SK-N-DZ (cell line): Measurements from ENCODE around the gene APBB1IP. TPM values are rescaled to one million over a fixed set of nuclear protein-coding genes. Genes with fewer than 3 reads are reported as not detected.
"Not testable (repeated sequence)": the region's sequence is repeated elsewhere in the genome, so short reads cannot be mapped to it uniquely, and the experiment has no call there.

Experiments used
- DNase-seq: peaks from one replicate; pipeline ENCODE4 v3.0.0-alpha.2; 2015; ENCODE audit warnings: low spot score
- polyA plus RNA-seq, 2 experiments: library from polyadenylated mRNA; depleted of rRNA; stranded (reverse); fragments of >200 nt; gene quantifications; 2 replicates each; pipeline ENCODE4 v1.2.3, GENCODE V29; 2014

The APBB1IP gene, protein sequence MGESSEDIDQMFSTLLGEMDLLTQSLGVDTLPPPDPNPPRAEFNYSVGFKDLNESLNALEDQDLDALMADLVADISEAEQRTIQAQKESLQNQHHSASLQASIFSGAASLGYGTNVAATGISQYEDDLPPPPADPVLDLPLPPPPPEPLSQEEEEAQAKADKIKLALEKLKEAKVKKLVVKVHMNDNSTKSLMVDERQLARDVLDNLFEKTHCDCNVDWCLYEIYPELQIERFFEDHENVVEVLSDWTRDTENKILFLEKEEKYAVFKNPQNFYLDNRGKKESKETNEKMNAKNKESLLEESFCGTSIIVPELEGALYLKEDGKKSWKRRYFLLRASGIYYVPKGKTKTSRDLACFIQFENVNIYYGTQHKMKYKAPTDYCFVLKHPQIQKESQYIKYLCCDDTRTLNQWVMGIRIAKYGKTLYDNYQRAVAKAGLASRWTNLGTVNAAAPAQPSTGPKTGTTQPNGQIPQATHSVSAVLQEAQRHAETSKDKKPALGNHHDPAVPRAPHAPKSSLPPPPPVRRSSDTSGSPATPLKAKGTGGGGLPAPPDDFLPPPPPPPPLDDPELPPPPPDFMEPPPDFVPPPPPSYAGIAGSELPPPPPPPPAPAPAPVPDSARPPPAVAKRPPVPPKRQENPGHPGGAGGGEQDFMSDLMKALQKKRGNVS
- 0.09 TPM in 1 of 2 replicates, not detected in the other for polyA plus RNA-seq (2014; cell fraction: cytosol; rRNA removed)
- polyA plus RNA-seq (2014; cell fraction: nucleus; rRNA removed): 0.11 and 0.31 TPM in 2 replicates

DNA sequence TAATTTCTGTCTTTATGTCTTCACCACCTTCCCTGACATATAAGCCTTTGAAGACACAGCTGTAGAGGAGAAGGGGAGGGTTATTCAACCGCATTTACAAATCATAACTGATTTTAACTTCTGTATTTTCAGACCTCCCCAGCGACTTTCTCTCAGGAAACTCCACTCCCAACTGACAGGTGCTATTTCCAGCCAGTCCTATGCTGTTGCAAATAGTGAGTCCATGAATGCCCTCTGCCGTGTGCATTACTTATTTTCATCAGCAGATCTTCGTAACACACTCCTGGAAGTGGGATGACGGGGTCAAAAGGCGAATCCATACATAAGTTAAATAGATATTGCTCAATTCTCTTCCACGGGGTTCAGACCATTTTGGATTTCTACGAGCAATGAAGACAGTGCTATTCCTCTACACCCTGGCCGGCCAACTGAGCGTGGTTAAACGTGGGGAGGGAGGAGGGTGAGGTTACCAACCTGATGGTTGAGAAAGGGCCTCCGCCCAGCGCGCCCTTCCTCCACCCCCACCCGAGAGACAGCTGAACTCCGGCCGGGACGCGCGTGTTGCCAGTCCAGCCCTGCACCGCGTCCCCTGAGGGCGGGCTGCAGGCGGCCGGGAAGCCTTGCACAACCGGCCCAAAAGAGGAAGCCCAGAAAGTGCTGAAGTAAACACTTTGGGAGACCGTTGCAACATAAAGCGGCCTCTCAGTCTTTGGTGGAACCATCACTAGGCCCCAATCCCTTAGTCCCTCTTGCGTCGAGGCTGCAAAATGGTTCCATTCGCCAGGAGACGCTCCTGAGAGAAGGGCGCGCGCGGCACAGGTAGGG lies at the start of gene APBB1IP:
APBB1IP (plus strand) TSS at position 705 of the 825 bp plus-strand sequence. CDS start 53,986 bp downstream, outside the sequence.
- no peak for DNase-seq

DNA sequence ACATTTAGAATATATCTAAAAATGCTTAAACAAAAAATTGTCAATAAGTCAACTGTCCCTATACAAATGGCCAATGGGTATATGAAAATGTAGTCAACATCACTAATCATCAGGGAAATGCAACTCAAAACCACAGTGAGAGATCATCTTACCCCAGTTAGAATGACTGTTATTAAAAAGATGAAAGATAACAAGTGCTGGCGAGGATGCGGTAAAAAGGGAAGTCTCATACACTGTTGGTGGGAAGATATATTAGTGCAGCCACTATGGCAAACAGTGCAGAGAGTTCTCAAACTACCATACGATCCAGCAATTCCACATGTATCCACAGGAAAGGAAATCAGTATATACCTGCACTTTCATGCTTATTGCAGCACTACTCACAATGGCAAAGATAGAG lies 48.6 kb upstream of the APBB1IP start:
- DNase-seq: no peak

DNA sequence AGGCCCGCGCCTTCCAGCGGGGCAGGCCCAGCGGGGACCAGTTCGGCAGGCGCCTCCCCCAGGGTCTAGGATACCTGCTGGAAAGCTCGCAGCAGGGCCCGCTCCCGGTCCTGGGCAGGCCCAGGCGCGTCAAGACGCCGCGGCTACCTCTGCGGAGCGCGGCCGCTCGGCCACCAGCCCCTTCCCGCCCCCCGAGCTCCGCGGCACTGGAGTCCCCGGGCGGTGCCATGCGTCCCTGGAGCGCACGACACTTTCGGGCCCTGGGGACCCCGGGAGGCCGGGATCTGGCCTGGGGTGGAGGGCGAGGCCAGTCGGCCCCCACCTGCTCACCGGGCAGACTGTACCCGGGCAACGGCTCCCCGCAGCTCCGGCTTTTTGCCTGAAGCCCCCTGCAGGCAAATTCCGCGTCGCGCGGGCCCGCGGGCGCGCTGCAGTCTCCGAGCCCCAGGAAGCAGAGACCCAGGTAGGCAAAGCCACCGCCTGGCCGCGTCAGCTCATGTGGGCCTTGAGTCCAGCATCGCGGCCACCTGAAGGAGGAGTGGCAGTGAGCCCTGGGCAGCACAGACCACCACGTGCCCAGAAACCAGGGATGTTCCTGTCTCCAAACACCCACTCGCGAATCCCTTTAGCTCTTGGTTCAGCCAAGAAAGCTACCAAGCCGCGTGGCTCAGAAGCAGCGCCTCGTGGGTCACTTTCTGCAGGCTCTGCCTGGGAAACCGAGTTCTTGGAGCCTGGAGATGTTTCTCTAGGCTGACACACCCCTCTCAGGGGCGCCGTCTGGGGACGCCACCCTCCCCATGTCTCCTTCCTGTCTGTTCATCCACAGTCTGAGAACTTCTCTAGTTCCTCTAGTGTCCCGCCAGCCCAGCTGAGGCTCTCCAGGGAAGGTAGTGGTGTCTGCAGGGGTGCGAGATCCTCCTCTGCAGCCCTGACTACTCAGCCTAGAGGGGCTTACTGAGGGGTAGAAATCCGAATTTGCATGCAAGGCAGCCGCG lies 46.1 kb upstream of the APBB1IP start:
- no peak for DNase-seq

DNA sequence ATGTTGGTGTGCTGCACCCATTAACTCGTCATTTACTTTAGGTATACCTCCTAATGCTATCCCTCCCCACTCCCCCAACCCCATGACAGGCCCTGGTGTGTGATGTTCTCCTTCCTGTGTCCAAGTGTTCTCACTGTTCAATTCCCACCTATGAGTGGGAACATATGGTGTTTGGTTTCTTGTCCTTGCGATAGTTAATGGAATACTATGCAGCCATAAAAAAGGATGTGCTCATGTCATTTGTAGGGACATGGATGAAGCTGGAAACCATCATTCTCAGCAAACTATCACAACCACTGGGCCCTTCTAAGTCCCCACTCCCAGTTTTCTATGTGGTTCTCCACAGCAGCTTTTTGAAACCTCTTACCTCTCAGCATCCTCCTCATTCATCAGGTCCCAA lies 39.8 kb upstream of the APBB1IP start:
- DNase-seq: not testable (repeated sequence)

DNA sequence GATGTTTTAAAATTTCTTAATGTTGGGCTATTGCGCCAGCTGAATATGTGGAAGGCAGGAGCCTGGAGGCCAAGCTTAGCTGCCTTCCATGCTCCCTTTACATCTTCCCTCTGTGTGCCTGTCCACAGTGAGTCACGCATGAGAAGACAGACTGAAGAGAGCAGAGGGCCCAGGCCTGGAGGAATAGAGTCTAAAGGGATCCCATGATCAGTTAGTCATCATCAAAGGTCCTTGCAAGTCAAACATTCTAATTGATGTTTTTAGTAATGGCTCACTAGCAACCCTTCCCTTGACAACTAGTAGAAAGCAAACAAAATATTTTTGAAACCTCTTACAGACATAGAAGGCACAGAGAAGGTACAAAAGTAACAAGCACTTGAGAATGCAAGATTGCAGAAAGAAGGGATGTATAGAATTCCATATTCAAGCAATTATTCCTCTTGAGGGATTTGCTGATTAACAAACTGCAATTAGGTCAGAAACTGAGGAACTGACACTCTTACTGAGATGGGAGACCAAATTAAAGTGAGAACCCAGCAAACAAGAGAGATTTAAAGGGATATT lies 30.7 kb upstream of the APBB1IP start:
- no peak for DNase-seq

DNA sequence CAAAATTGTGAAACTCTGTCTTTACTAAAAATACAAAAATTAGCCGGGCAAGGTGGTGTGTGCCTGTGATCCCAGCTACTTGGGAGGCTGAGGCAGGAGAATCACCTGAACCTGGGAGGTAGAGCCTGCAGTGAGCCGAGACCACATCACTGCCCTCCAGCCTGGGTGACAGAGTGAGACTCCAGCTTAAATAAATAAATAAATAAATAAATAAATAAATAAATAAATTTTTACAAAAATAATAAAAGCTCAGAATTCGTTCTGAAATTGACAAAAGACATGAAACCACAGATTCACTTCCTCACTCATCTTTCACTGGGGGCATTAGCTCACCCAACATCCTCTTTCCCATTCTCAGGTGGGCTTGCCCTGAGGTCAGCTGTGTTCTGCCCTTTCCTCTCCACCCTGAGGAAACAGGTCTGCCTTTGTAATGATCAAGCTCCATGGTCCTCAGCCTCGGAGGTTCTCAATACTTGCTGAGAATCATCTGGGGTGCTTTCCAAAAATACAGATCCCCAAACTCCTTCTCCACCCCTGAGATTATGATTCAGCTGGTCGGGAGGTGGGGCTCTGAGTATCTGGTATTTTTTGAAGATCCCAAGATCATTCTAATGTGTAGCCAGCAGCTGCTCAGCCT lies 29.2 kb upstream of the APBB1IP start:
- no peak for DNase-seq

DNA sequence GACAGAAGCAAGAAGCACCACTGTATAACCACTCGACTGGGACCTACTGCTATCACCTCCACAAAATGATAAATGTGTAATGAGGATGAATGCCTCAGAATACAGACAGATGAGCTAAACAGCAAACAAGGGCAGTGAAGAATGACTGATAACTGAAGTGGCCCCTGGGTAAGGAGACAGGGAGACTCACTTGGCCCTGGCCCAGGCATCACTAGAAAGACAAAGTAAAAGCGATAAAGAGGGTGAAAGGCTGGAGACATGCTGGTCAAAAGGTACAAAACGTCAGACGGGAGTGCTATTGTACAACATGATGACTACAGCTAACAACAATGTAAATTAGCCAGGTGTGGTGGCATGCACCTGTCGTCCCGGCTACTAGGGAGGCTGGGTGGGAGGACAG lies 27.8 kb upstream of the APBB1IP start:
- no peak for DNase-seq

DNA sequence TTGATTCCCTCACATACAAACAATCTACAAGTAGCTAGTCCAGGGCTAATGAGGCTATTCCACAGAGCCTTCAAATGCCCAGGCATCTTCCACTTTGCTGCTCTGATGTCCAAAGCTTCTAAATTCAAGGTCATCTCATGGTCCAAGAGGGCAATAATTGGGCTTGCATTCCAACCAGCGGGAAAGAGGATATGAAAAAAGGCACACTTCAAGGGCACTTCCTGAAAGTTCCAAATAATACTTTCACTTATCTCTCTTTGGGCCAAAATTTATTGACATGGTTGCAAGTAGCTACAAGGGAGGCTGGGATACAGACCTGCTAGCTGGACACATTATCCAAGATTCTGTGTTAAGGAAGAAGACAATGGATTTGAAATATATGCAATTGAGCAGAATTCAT lies 25.2 kb upstream of the APBB1IP start:
- no peak for DNase-seq

DNA sequence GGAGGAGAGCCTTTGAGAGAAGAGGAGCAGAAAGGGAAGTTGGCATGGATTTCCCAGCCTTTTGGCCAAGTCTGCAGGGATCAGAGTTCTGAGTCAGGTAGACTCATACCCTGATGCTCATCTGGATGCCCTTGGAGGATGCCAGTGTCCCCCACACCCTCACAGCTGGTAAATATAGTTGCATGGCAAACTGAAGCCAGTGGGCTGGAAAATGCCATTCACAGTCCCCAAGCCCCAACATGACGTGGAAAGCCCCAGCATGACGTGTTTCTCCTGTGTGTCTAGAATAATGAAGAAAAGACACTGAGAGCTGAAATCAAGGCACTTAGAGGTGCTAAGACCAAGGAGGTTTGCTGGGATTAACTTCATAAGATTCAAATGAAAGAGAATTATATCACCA lies 24.8 kb upstream of the APBB1IP start:
- no peak for DNase-seq

DNA sequence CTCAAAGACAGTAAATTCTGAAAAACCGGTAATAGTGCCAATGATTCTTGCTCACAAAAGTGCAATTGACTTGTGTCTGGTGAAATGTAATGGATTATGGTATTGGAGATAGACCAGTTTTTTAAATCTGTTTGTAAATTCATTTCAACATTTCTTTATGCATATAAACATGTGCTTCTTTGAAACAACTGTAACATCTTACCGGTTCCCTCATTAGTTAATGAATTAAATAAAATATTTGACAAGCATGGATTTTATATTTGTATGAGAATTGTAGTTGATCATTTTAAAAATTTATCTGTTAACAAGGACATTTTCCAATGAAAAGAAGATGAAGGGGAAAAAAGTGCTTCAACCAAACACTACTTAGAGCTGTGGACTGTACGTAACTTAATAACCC lies 21.0 kb upstream of the APBB1IP start:
- no peak for DNase-seq

DNA sequence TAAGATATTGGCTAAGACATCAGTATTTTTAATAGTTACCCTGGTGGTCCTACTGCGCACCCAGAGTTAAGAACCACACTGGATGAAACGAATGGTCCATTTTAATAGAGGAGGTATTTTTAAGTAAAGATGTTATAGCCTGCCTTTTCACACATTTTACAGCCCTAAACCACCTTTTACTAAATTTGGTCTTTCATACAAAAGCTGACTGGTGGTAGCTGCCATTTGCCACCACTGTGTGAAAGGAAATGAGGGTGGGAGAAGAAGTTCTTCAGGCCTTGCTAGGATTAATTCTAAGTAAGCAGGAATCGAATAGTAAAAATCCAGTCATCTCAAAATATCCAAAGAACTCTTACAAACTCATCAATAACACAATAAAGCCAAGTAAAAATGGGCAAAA lies 15.2 kb upstream of the APBB1IP start:
- no peak for DNase-seq

DNA sequence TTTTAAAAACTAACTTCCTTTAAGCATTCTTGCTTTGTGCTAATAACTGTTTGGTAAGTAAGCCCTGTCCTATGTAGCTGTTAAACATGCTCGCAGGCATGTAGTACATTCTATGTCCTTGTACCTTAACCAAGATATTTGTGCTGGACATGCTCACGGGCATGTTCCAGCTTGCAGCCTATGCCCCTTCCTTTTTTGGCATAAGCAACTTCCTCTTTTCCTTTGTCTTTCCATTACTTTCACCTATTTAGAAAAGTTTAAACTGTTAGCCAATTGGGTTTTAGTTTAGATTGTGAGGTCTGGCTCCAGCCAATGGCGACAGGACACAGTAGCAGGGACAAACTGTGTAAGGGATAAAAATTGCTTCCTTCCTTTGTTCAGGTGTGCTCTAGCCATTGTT lies 14.4 kb upstream of the APBB1IP start:
- no peak for DNase-seq

DNA sequence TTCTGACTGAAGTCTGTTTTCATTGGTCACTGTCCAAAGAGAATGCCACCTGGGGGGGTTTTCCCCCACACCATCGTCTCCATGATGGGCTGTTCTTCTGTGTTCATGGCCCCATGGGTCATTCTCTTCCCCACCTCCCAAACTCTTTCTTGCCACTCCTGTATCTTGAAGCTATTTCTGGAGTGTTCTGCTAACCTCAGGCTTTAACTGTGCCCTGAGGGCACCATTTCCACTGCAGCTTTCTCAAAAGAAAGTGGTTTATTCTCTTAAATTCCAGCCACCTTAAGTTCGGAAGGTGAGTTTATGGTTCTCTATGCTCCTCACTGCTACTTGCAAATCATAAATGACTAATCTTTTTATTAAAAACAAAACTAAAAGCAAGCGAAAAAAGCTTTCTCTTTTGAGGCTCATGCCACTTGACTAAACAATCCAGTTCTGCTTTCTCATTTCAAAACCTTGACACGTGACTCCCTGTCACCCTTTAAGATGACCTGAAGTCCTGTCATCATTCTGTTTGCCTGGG lies 7.4 kb upstream of the APBB1IP start:
- no peak for DNase-seq

DNA sequence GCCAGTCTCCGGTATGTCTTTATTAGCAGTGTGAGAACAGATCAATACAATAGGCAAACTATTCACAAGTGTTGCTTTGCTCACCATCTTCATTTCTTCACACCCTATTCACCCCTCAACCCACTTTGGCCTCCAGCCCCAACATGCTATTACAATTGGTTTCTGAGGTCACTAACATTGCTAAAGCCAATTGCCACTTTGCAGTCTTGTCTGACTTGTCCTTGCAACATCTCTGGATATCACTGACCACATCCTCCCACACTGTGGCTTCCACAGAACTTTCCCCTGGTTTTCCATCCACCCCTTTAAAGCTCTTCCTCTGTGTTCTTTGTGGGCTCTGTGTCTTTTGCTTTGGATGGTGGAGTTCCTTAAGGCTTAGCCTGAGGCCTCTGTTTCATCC lies 5.2 kb upstream of the APBB1IP start:
- no peak for DNase-seq

DNA sequence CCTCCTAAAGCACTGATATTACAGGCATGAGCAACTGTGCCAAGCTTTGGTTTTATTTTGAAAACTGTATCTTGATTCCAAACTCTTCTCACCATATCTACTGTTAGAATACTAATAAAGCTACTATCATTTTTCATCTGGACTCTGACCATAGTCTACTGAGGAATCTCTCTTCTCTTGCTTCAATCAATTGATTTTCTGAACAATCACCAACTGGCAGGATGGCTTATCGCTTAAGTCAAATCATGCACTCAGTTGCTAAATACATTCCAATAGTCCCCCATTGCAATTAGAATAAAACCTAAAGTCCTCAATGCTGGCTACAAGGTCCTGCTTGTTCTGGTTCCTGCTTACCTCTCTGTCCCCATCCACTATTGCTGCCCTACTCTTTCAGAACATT lies 2.3 kb upstream of the APBB1IP start:
- no peak for DNase-seq

DNA sequence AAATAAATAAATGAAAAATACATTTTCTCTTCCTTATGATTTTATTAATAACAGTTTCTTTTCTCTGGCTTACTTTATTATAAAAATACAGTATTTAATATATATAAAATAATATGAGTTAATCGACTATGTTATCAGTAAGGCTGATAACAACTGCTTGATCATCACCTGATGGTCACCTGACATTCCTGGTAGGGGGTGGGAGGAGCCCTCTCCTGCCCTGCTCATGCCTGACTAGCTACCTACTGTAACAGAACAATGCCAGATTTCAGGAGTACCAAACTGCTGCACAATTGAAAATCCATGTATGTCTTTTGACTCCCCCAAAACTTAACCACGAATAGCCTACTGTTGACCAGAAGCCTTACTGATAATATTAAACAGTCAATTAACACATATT lies 1.3 kb upstream of the APBB1IP start:
- DNase-seq: no peak

DNA sequence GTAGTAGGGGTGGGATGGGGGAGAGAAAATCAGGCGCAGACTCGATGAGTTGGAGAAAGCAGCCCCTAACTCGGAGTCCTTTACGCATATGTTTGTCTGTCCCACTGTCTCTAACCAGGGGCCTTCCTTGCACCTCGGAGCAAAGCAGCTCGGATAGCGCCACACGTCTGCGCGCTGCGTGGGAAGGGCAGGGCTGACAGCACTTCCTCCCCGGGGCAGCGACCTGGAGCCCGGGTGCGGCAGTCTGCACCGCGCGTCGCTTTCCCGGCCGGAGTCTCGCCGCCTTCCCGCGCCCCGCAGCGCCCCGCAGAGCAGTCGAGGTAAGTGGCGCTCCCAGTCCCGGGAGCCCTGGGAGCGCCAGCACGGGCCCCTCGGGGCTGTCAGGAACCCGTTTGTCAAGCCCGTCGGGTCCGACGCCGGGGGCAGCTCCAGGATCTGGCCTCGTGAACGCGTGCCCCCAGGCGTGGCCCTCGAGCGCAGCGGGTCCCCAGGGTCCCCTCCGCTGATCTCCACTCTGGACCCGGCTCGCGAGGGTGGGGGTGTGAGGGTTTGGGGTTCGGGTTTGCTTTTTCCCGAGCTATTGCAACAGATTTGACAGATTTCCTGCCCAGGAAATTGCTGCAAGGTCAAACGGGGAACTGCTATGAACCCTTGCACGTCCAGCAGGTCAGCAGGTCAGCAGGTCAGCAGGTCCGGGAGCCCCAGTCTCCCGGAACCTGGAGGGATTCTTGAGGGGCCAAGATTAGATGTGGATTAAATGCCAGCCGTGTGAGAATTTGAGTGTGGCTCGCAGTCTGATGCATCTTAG lies 597 bp downstream of the APBB1IP start:
- no peak for DNase-seq

DNA sequence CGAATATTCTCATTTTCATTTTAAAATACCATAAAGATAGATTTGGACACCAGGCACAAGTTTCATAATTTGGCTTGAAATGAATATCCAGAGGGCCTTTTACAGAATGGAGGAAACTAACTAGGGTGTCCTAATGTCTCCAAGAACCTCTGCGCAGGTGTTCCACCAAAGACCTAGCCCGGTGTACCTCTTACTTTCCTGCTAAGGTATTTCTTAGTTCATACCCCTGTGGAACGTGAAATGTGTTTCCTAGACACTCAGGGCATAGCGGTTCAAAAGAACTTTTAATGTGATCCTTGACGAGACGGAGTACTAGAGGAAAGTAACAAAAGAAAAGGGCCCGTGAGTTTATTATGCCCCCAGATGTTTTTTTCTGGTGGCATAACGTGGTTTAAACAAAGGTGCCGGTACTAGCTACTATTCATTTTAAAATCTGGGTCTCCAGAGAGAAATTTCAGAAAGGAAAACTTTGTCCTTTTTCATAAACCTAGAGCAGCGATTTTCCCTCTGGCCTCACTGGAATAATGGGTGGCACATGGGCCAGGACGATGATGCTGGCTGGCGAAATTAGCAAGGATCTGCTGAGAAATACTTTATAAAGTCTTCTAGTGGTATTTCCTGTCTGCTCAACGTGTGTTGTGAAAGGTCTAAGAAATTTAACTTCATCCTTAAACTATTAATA lies 1.4 kb downstream of the APBB1IP start:
- DNase-seq: no peak
